ENCODE data around the gene HTR3B.
"Not testable (repeated sequence)": the region's sequence is repeated elsewhere in the genome, so short reads cannot be mapped to it uniquely, and the experiment has no call there.

Gene HTR3B

DNA sequence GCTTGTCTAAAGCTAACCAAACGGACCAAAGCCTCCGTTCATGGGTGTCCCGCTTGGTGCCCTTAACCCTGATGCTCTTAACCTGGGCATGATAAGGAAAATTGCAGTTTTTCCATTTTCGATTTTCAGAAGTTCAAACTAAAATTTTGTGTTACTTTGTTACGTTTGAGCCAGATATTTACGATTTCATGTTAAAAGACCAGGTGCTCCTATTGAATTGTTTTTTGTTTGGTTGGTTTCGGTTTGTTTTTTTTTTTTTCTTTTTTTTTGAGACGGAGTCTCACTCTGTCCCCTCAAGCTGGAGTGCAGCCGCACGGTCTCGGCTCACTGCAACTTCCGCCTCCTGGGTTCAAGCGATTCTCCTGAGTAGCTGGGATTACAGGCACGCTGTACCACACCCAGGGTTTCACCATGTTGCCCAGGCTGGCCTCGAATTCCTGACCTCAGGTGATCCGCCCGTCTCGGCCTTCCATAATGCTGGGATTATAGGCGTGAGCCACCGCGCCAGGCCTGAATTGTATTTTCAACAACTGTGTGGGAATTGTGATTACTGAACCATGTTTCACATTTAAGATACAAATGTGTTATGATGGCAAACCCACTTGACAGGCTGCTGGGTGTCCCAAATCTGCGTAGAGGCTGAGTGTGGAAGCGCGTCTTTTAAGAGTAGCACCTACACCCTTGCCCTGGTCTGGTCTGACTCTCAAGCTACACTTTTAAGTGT, 28.4 kb upstream of the HTR3B start:
- no peaks in the 10 kb centered on the region for H3K27me3 Mint-ChIP-seq
- no peaks in the 10 kb centered on the region for H3K9me3 Mint-ChIP-seq (ENCODE audit: low read depth)
- peaks cover 36% of the 10 kb centered on the region for H3K4me1 Mint-ChIP-seq (ENCODE audit: low read depth)
- no peaks in the 10 kb centered on the region for H3K36me3 Mint-ChIP-seq
- peak overlapping the region; percentile 96 for H3K27ac Mint-ChIP-seq
- H3K4me3 Mint-ChIP-seq = peak overlapping the region; percentile 96

DNA sequence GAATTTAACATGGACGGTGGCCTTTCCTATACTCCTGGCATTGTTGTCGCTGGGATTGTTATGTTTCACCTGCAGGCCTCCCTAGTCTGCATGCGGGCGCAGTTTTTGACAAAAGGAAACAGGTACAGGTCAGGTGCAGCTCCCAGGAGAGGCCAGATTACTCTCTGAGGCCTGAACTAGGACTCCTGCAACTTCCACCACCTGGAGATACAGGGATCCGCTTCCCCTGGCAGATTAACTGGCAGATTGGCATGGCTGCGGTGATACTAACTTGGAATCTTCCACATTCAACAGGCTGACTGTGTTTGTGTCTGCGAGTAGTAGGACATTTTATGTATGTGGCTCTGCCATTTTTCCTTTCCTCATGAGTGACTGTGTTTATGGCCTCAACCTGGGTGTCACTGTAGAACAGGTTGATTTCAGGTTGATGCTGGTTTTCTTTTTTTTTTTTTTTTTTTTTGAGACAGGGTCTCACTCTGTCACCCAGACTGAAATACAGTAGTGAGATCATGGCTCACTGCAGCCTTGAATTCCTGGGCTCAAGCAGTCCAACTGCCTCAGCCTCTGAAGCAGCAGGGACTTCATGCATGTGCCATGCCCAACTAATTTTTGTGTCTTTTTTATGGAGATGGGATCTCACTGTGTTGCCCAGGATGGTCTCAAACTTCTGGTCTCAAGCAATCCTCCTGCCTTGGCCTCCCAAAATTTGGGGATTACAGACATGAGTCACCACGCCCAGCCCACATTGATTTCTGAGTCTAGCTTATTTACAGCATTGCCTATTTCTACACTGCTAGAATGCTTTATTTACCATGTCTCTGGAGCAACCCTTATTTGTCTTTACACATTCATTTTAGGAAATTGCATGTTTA, 27.6 kb upstream of the HTR3B start:
- no peaks in the 10 kb centered on the region for H3K36me3 Mint-ChIP-seq
- H3K9me3 Mint-ChIP-seq (ENCODE audit: low read depth) = no peaks in the 10 kb centered on the region
- H3K27me3 Mint-ChIP-seq = no peaks in the 10 kb centered on the region
- peak overlapping the region; percentile 12 for H3K27ac Mint-ChIP-seq
- H3K4me1 Mint-ChIP-seq (ENCODE audit: low read depth) = peaks cover 33% of the 10 kb centered on the region
- H3K4me3 Mint-ChIP-seq = peak overlapping the region; percentile 96

DNA sequence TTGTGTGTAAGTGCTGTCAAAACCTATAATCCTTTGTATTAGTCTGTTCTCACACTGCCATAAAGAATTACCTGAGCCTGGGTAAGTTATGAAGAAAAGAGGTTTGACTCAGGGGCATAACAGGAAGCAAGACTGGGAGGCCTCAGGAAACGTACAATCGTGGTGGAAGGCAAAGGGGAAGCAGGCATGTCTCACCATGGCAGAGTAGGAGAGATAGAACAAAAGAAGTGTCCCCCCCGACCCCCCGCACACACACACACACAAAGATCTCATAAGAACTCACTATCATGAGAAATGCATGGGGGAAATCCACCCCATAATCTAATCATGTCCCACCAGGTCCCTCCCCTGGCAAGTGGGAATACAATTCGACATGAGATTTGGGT, 26.9 kb upstream of the HTR3B start:
- peak overlapping the region; percentile 7 for H3K4me3 Mint-ChIP-seq
- peaks cover 29% of the 10 kb centered on the region for H3K4me1 Mint-ChIP-seq (ENCODE audit: low read depth)
- peak overlapping the region; percentile 11 for H3K27ac Mint-ChIP-seq

DNA sequence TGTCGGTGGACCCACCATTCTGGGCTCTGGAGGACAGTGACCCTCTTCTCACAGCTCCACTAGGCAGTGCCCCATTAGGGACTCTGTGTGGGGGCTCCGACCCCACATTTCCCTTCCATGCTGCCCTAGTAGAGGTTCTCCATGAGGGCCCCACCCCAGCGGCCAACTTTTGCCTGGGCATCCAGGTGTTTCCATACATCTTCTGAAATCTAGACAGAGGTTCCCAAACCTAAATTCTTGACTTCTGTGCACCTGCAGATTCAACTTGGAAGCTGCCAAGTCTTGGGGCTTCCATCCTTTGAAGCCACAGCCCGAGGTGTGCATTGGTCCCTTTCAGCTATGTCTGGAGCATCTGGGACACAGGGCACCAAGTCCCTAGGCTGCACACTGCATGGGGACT, 25.1 kb upstream of the HTR3B start:
- peaks cover 17% of the 10 kb centered on the region for H3K4me1 Mint-ChIP-seq (ENCODE audit: low read depth)
- not testable (repeated sequence) for H3K4me3 Mint-ChIP-seq; H3K27me3 Mint-ChIP-seq; H3K9me3 Mint-ChIP-seq (ENCODE audit: low read depth); H3K36me3 Mint-ChIP-seq; H3K27ac Mint-ChIP-seq

More for the DNA sequence above, 26.9 kb upstream of the HTR3B start:
- no peaks in the 10 kb centered on the region for H3K36me3 Mint-ChIP-seq
- H3K9me3 Mint-ChIP-seq (ENCODE audit: low read depth) = no peaks in the 10 kb centered on the region
- no peaks in the 10 kb centered on the region for H3K27me3 Mint-ChIP-seq

DNA sequence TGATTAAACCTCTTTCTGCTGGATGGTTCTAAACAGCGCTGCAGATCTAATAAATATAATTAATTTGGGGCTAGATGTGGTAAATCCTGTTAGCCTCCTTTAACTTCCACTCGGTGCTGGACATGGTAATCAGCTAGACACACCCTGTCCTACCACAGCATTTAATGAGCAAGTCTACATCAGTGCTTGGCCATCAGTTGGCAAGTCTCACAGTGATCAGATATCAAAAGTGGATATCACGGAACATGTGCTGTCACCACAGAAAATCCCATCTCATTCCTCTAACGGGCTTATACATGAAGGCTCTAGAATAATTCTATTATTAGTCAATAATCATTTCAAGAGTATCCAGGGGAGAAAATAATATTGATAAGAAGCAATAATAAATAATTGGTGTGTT, 23.6 kb upstream of the HTR3B start:
- no peak overlapping the region for H3K4me3 Mint-ChIP-seq
- H3K4me1 Mint-ChIP-seq (ENCODE audit: low read depth) = peaks cover 12% of the 10 kb centered on the region
- H3K9me3 Mint-ChIP-seq (ENCODE audit: low read depth) = no peaks in the 10 kb centered on the region
- H3K27me3 Mint-ChIP-seq = no peaks in the 10 kb centered on the region
- H3K36me3 Mint-ChIP-seq = no peaks in the 10 kb centered on the region
- H3K27ac Mint-ChIP-seq = no peak overlapping the region

DNA sequence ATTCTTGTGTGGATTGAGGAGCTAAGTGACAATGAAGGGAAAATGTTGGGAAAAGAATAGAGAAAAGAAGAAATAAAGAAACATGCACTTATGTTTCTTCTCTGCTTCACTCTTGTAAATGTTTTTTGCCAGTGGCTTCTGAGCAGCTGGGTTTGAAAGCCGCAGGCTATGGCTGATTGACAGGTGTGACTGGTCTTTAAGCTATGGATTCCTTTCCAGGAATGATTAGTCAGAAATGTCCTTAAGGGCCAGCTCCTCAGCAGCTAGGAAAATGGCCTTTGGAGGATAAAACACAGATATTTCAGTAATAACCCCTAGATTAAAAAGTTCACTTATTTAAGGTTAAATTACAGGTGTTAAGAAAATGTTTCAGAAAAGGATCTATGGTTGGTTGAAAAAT, 22.7 kb upstream of the HTR3B start:
- H3K9me3 Mint-ChIP-seq (ENCODE audit: low read depth) = no peaks in the 10 kb centered on the region
- no peaks in the 10 kb centered on the region for H3K27me3 Mint-ChIP-seq
- H3K36me3 Mint-ChIP-seq = no peaks in the 10 kb centered on the region
- H3K4me3 Mint-ChIP-seq = no peak overlapping the region
- peaks cover 6% of the 10 kb centered on the region for H3K4me1 Mint-ChIP-seq (ENCODE audit: low read depth)
- no peak overlapping the region for H3K27ac Mint-ChIP-seq

DNA sequence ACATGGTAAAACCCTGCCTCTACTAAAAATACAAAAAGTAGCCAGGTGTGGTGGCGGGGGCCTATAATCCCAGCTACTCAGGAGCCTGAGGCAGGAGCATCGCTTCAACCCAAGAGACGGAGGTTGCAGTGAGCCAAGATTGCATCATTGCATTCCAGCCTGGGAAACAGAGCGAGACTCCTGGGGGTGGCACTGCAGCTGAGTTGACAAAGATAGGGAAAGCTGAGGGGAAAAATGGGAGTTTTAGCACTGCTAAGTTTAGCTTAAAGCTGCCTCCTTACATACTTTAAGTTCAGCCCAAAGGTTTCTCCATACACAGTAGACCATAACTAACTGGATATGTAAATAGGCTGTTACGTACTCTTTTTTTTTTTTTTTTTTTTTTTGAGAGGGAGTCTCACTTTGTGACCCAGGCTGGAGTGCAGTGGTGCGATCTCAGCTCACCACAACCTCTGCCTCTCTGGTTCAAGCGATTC, 20.2 kb upstream of the HTR3B start:
- Mint-ChIP-seq H3K4me3 (no peak overlapping the region), H3K27me3 (no peaks in the 10 kb centered on the region), H3K4me1 (ENCODE audit: low read depth) (no peaks in the 10 kb centered on the region), H3K36me3 (no peaks in the 10 kb centered on the region), H3K27ac (no peak overlapping the region), H3K9me3 (ENCODE audit: low read depth) (no peaks in the 10 kb centered on the region)

DNA sequence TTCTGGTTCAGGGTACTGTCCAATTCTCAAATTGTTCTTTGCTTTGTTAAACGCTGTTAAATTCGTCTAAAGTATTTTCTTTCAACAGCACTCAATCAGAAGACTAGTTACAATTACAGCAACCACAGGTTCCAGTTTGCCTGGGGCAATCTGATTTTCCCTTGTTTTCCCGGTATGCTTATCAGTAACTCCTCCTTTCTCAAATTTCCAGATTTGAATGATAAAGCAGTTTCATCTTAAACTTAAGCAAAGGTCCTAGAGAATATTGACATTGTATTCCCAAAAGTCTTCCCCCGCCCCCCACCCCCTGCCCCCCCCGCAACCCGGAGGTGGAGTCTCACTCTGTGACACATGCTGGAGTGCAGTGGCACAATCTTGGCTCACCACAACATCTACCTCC, 18.7 kb upstream of the HTR3B start:
- H3K36me3 Mint-ChIP-seq = no peaks in the 10 kb centered on the region
- H3K9me3 Mint-ChIP-seq (ENCODE audit: low read depth) = no peaks in the 10 kb centered on the region
- no peak overlapping the region for H3K4me3 Mint-ChIP-seq
- no peaks in the 10 kb centered on the region for H3K27me3 Mint-ChIP-seq
- H3K27ac Mint-ChIP-seq = no peak overlapping the region
- no peaks in the 10 kb centered on the region for H3K4me1 Mint-ChIP-seq (ENCODE audit: low read depth)

DNA sequence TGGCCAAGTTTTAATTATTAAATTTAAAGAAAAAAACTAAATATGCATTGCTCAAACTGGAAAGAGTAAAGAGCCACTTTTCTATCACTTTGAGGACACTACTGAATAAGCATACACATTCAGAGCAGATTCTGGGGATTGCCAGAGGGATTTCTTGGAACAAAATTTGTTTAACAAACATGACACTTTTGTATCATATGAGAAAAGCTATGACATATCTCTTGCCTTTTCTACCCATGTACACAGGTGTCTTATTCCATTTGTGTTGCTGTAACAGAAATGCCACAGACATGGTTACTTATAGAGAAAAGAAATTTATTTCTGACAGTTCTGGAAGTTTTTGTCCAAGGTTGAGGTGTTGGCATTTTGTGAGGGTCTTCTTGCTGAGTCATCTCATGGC, 15.7 kb upstream of the HTR3B start:
- no peak overlapping the region for H3K27ac Mint-ChIP-seq
- H3K27me3 Mint-ChIP-seq = no peaks in the 10 kb centered on the region
- H3K4me3 Mint-ChIP-seq = no peak overlapping the region
- no peaks in the 10 kb centered on the region for H3K9me3 Mint-ChIP-seq (ENCODE audit: low read depth)
- H3K36me3 Mint-ChIP-seq = no peaks in the 10 kb centered on the region
- H3K4me1 Mint-ChIP-seq (ENCODE audit: low read depth) = no peaks in the 10 kb centered on the region

DNA sequence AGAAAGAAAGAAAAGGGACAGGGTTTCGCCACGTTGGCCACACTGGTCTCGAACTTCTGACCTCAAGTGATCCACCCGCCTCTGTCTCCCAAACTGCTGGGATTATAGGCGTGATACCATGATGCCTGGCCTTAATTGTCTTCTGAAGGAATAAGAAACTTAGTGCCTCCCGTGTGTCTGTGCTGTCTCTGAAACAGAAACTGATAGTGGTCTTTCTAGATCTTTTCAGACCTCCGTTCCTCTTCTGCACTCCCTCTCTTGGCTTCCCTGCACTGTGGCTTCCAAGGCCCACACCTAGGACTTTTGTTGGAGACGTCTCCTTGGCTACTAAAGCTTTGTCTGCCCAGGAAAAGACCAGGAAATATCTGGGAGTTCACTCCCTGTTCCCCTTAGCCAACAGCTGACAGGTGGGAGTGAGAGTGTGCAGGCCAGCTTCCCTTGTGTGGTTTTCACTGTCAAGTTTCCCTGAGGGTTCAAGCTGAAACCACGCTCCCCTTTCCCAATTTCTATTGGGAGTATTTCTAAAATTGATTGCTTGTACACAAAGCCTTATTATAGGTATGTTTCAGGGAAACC, 10.1 kb upstream of the HTR3B start:
- Mint-ChIP-seq H3K36me3 (no peaks in the 10 kb centered on the region), H3K9me3 (ENCODE audit: low read depth) (no peaks in the 10 kb centered on the region), H3K27ac (no peak overlapping the region), H3K4me1 (ENCODE audit: low read depth) (no peaks in the 10 kb centered on the region), H3K27me3 (no peaks in the 10 kb centered on the region), H3K4me3 (no peak overlapping the region)

DNA sequence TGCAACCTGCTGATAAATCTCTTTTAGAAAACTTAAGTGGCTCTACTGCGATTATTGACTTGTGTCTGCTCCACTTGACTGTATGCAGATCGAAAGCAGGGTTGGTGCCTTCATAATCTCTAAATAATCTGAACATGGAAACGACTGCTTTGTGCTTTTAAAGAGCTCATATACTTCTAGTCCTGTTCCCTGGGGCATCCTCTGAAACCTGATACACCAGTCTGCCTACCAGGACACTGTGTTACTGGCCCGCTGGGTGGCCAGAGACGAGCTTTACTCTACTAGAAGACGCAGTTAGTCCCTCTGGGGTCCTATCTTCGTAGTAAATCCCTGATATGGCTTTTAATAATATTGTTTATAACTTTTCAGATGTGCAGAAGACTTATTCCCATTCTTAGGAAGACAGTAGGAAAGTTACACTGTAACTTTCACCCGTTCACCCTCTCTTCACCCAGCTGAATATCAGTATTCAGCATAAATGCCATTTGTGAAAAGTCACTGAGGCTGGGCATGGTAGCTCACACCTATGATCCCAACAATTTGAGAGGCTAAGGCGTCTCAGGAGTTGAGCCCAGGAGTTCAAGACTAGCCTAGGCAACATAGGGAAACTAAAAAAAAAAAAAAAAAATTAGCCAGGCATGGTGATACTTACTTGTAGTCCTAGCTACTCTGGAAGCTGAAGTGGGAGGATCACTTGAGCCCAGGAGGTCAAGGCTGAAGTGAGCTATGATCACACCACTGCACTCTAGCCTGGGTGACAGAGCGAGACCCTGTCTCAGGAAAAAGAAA, 9.0 kb upstream of the HTR3B start:
- Mint-ChIP-seq H3K9me3 (ENCODE audit: low read depth) (no peaks in the 10 kb centered on the region), H3K36me3 (no peaks in the 10 kb centered on the region), H3K27ac (no peak overlapping the region), H3K4me1 (ENCODE audit: low read depth) (no peaks in the 10 kb centered on the region), H3K27me3 (no peaks in the 10 kb centered on the region), H3K4me3 (no peak overlapping the region)

DNA sequence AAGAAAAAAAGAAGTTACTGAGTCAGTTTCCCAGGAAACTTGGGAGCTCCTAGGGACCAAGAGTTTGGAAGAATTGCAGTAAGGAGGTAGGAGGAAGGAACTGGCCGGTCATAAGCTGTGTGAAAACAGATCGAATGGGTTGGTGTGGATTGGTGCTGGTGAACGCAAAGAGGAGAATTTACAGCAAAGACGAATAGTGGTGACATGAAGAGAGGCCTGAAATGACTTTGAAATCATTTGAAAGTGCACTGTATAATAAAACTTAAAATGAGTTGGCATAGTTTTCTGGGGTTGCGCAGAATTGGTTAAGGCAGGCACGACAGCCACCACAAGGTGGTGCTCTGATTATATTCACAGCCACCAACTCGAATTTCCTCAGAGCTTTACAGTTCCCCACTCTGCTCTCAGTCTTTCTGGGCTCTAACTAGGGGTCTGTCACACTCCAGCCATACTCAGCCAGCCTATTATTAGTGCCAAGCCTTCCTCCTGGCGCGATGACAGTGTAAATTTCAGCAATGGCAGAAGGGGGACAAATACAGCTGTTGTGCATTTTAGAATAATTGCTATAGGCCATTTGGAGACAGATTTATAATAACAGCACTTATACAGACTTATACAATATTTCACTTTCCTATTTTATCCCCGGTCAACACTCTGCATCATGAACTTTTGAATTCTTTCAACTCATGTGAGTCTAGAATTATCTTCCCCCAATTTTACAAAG, 8.3 kb upstream of the HTR3B start:
- Mint-ChIP-seq H3K4me3 (no peak overlapping the region), H3K4me1 (ENCODE audit: low read depth) (no peaks in the 10 kb centered on the region), H3K9me3 (ENCODE audit: low read depth) (no peaks in the 10 kb centered on the region), H3K27me3 (no peaks in the 10 kb centered on the region), H3K27ac (no peak overlapping the region), H3K36me3 (no peaks in the 10 kb centered on the region)

DNA sequence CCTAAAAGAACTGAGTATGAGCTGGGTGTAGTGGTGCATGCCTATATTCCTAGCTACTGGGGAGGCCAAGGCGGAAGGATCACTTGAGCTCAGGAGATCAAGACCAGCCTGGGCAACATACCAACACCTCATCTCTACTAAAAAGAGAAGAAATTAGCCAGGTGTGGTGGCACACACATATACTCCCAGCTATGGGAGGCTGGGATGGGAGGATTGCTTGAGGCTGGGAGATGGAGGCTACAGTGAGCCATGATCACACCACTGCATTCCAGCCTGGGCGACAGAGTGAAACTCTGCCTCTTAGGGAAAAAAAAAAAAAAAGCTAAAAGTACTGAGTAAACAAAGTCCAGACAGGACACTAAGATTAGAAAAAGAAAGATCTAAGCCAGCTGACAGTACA, 3.5 kb upstream of the HTR3B start:
- H3K4me3 Mint-ChIP-seq = no peak overlapping the region
- H3K4me1 Mint-ChIP-seq (ENCODE audit: low read depth) = no peaks in the 10 kb centered on the region
- no peaks in the 10 kb centered on the region for H3K9me3 Mint-ChIP-seq (ENCODE audit: low read depth)
- H3K27me3 Mint-ChIP-seq = peaks cover 2% of the 10 kb centered on the region
- no peak overlapping the region for H3K27ac Mint-ChIP-seq
- no peaks in the 10 kb centered on the region for H3K36me3 Mint-ChIP-seq

DNA sequence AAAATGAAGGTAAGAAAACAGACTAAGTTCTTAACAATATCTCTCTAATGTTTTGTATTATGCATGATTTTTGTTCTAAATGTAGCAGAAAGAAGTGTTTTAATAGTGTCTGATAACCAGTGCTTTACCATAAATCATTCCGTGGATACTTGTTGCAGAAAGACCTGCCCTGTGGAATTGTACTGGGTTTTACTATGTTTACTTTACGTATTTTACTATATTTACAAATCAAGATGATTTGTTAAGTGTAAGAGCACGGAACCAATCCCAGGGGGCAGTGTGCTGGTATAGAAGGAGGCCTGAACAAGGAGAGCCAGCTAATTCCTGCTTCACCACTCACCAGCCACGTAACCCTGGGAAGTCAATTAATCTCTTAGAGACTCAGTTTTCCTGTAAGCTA, 1.4 kb downstream of the HTR3B start:
- Mint-ChIP-seq H3K4me1 (ENCODE audit: low read depth) (no peaks in the 10 kb centered on the region), H3K9me3 (ENCODE audit: low read depth) (no peaks in the 10 kb centered on the region), H3K27ac (no peak overlapping the region), H3K27me3 (peaks cover 4% of the 10 kb centered on the region), H3K36me3 (no peaks in the 10 kb centered on the region), H3K4me3 (no peak overlapping the region)
